ENCODE data around the gene PCNA.

GRCh38 chr20:5136096-5136495 is 16.3 kb upstream of the PCNA start:
- TF ChIP-seq, protein P1, sequence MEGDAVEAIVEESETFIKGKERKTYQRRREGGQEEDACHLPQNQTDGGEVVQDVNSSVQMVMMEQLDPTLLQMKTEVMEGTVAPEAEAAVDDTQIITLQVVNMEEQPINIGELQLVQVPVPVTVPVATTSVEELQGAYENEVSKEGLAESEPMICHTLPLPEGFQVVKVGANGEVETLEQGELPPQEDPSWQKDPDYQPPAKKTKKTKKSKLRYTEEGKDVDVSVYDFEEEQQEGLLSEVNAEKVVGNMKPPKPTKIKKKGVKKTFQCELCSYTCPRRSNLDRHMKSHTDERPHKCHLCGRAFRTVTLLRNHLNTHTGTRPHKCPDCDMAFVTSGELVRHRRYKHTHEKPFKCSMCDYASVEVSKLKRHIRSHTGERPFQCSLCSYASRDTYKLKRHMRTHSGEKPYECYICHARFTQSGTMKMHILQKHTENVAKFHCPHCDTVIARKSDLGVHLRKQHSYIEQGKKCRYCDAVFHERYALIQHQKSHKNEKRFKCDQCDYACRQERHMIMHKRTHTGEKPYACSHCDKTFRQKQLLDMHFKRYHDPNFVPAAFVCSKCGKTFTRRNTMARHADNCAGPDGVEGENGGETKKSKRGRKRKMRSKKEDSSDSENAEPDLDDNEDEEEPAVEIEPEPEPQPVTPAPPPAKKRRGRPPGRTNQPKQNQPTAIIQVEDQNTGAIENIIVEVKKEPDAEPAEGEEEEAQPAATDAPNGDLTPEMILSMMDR (conservative IDR thresholded peaks at IDR 0.05 in 1 of 2, IDR thresholded peaks at IDR 0.05 in 1 of 2; ENCODE audit: low read depth in 1 of 2, low read length in 2 of 2) = no peak
- no peak for TF ChIP-seq EZH2 (IDR thresholded peaks at IDR 0.05; ENCODE audit: low read length, missing control alignments)
